COLO829 (cell line): ENCODE results near the gene MYH6.
"Not testable (repeated sequence)": the region's sequence is repeated elsewhere in the genome, so short reads cannot be mapped to it uniquely, and the experiment has no call there.

Experiments used
- DNase-seq: peaks from one replicate; pipeline ENCODE4 v3.0.0; 2012; ENCODE audit warnings: low spot score

The MYH6 gene

GRCh38 chr14:23414254-23414653, 6.2 kb upstream of the MYH6 start:
- DNase-seq: no peak

- DNase-seq: no peak
Measured at GRCh38 chr14:23413681-23414080, 5.6 kb upstream of the MYH6 start.

- no peak for DNase-seq
Measured at GRCh38 chr14:23411563-23412525, 3.8 kb upstream of the MYH6 start.

- no peak for DNase-seq
Measured at GRCh38 chr14:23409966-23410635, 2.0 kb upstream of the MYH6 start.

GRCh38 chr14:23409475-23409874, 1.4 kb upstream of the MYH6 start:
- no peak for DNase-seq

GRCh38 chr14:23408307-23408630, 196 bp upstream of the MYH6 start:
- no peak for DNase-seq

GRCh38 chr14:23406725-23407355, 1.2 kb downstream of the MYH6 start:
- no peak for DNase-seq

GRCh38 chr14:23406244-23406643, 1.8 kb downstream of the MYH6 start:
- no peak for DNase-seq

GRCh38 chr14:23405516-23406025, 2.5 kb downstream of the MYH6 start:
- no peak for DNase-seq

- DNase-seq: no peak
Measured at GRCh38 chr14:23405096-23405495, 3.0 kb downstream of the MYH6 start.

- no peak for DNase-seq
Measured at GRCh38 chr14:23404331-23404900, 3.7 kb downstream of the MYH6 start.

GRCh38 chr14:23403908-23404307, 4.2 kb downstream of the MYH6 start:
- DNase-seq: no peak

- no peak for DNase-seq
Measured at GRCh38 chr14:23403139-23403438, 5.0 kb downstream of the MYH6 start.

GRCh38 chr14:23402296-23403138, 5.6 kb downstream of the MYH6 start:
- DNase-seq: no peak

- no peak for DNase-seq
Measured at GRCh38 chr14:23401291-23401690, 6.8 kb downstream of the MYH6 start.

- not testable (repeated sequence) for DNase-seq
Measured at GRCh38 chr14:23400496-23401149, 7.5 kb downstream of the MYH6 start.

- no peak for DNase-seq
Measured at GRCh38 chr14:23399591-23399990, 8.5 kb downstream of the MYH6 start.

- DNase-seq: no peak
Measured at GRCh38 chr14:23399136-23399535, 8.9 kb downstream of the MYH6 start.

- no peak for DNase-seq
Measured at GRCh38 chr14:23398348-23398747, 9.7 kb downstream of the MYH6 start.

GRCh38 chr14:23396781-23397407, 11.2 kb downstream of the MYH6 start:
- no peak for DNase-seq

GRCh38 chr14:23396126-23396525, 11.9 kb downstream of the MYH6 start:
- no peak for DNase-seq
